IPS DF 6.9 (cell line): ENCODE results near the gene UBAP1.

Experiments
- DNase-seq: peaks from one replicate; pipeline ENCODE4 v3.0.0-alpha.2; 2013; ENCODE audit warnings: low read depth, low spot score
- H3K27ac ChIP-seq: one replicate; pipeline ENCODE4 v1.5.1; 2013; ENCODE audit warnings: low read length, control low read depth
- H3K27me3 ChIP-seq: 2 replicates; pipeline ENCODE4 v1.6.1; 2013; ENCODE audit warnings: mild to moderate bottlenecking, low read length; ENCODE audit not compliant: control insufficient read depth, insufficient read depth
- H3K36me3 ChIP-seq: 2 replicates; pipeline ENCODE4 v1.6.1; 2013; ENCODE audit warnings: low read length; ENCODE audit not compliant: control insufficient read depth, insufficient read depth
- H3K4me1 ChIP-seq: 2 replicates; pipeline ENCODE4 v1.6.1; 2013; ENCODE audit warnings: low read length; ENCODE audit not compliant: control insufficient read depth, insufficient read depth
- H3K4me3 ChIP-seq: 2 replicates; pipeline ENCODE4 v1.5.1; 2013; ENCODE audit warnings: mild to moderate bottlenecking, low read length
- H3K9me3 ChIP-seq: 2 replicates; pipeline ENCODE4 v1.6.1; 2013; ENCODE audit warnings: low read length, inconsistent platforms; ENCODE audit not compliant: control insufficient read depth, insufficient read depth
- WGBS: extraction: QIAGEN DNeasy Blood & Tissue Kit; methylation state at CpG from one replicate; pipeline ENCODE4 v1.1.7; 2013; ENCODE audit warnings: mixed read lengths, missing lambda C conversion rate; ENCODE audit not compliant: insufficient read length, insufficient coverage; 5-methylcytosine and 5-hydroxymethylcytosine counted together

The UBAP1 gene

GRCh38 chr9:34154057-34154456 is 24.8 kb upstream of the UBAP1 start:
- Histone ChIP-seq H3K27ac (no peak overlapping the region), H3K9me3 (no peaks in the 10 kb centered on the region), H3K4me1 (no peaks in the 10 kb centered on the region), H3K4me3 (no peak overlapping the region), H3K27me3 (no peaks in the 10 kb centered on the region), H3K36me3 (no peaks in the 10 kb centered on the region)
- no peak for DNase-seq
- WGBS: no CpG with 5 or more reads among the region's 1 CpG

DNA sequence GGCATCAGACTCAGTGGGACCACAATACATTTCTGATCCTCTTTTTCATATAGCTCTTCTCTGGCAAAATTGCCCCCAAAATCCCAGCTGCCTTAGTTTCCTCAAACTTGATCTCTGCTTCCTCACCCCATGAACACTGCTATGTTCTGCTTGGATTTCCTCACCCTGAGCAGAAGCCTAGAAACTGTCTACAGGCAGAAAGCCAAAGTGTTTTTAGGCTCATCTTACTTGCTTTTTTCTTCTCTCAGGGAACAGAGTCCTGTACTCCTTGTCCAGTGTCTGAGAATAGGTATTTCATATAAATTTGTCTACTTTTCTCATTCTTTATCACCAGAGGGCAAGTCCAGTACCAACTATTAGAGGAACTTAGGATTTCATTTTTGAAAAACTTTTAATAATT is 21.5 kb upstream of the UBAP1 start:
- Histone ChIP-seq H3K4me1 (no peaks in the 10 kb centered on the region), H3K36me3 (no peaks in the 10 kb centered on the region), H3K27ac (no peak overlapping the region), H3K27me3 (no peaks in the 10 kb centered on the region), H3K9me3 (no peaks in the 10 kb centered on the region), H3K4me3 (no peak overlapping the region)
- DNase-seq: no peak

- H3K9me3 ChIP-seq: no peaks in the 10 kb centered on the region
- DNase-seq: no peak
- H3K27ac ChIP-seq: no peak overlapping the region
- H3K4me3 ChIP-seq: no peak overlapping the region
- no CpG with 5 or more reads among the region's 2 CpGs for WGBS
- no peaks in the 10 kb centered on the region for H3K36me3 ChIP-seq
- no peaks in the 10 kb centered on the region for H3K4me1 ChIP-seq
- no peaks in the 10 kb centered on the region for H3K27me3 ChIP-seq
These were observed 20.9 kb upstream of the UBAP1 start for GRCh38 chr9:34157898-34158297.

DNA sequence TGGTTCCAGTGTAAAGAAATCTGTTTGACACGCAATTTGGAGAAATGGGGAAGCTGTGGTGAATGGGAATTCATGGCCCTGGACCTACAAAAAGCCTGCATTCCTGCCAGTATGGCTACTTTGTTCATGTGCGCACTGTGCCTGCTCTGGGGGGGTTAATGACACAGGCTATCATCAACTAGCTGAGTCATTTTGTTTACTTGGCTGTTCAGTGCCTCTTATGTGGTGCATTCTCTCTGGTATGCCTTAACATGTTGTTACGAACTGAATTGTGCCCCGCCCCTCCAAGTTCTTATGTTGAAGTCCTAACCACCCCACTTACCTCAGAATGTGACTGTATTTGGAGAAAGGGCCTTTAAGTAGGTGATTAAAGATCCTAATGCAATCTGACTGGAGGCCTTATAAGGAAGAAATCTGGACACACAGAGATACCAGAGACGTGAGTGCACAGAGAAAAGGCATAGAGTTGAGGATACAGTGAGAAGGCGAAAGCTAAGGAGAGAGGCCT is 20.4 kb upstream of the UBAP1 start:
- H3K27me3 ChIP-seq: no peaks in the 10 kb centered on the region
- H3K4me1 ChIP-seq: no peaks in the 10 kb centered on the region
- H3K36me3 ChIP-seq: no peaks in the 10 kb centered on the region
- no peak overlapping the region for H3K27ac ChIP-seq
- no CpG with 5 or more reads among the region's 6 CpGs for WGBS
- no peak overlapping the region for H3K4me3 ChIP-seq
- no peak for DNase-seq
- H3K9me3 ChIP-seq: no peaks in the 10 kb centered on the region

DNA sequence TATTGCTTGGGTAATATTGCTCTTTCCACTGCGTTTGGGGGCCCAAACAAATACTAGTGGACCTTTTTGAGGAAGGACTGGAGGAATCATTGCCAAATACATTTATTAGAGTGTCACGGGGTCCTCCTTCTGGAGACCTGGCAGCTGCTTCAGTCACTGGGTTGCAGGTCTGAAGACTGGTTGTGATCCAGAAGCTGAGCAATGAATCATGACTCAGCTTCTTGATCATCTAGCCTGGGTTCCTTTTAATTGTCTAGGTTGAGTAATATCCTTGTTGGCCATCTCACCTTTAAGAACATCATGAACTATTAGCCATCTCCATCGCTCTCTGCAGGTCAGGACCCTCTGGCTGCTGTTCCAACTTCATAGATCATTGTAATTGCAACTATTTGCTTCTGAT is 15.4 kb upstream of the UBAP1 start:
- no peak for DNase-seq
- Histone ChIP-seq H3K27ac (no peak overlapping the region), H3K4me3 (no peak overlapping the region), H3K27me3 (no peaks in the 10 kb centered on the region), H3K4me1 (no peaks in the 10 kb centered on the region), H3K36me3 (no peaks in the 10 kb centered on the region), H3K9me3 (no peaks in the 10 kb centered on the region)
- WGBS: no CpG with 5 or more reads among the region's 3 CpGs

DNA sequence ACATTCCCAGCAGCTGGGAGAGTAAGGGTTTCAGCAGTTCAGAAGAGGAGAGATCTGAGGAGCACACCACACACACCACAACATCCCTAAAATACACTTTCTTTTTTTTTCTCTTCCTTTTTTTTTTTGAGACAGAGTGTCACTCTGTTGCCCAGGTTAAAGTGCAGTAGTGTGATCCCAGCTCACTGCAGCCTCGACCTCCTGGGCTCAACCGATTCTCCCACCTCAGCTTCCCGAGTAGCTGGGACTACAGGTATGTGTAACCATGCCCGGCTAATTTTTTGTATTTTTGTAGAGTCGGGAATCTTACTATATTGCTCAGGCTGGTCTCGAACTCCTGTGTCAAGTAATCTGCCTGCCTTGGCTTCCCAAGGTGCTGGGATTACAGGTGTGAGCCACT is 9.7 kb upstream of the UBAP1 start:
- Histone ChIP-seq H3K27me3 (no peaks in the 10 kb centered on the region), H3K4me1 (no peaks in the 10 kb centered on the region), H3K4me3 (no peak overlapping the region), H3K9me3 (no peaks in the 10 kb centered on the region), H3K36me3 (no peaks in the 10 kb centered on the region), H3K27ac (no peak overlapping the region)
- DNase-seq: no peak
- WGBS: no CpG with 5 or more reads among the region's 6 CpGs

GRCh38 chr9:34170237-34170991 is 8.4 kb upstream of the UBAP1 start:
- H3K36me3 ChIP-seq: no peaks in the 10 kb centered on the region
- H3K4me1 ChIP-seq: no peaks in the 10 kb centered on the region
- DNase-seq: no peak
- H3K27ac ChIP-seq: no peak overlapping the region
- H3K4me3 ChIP-seq: no peak overlapping the region
- H3K9me3 ChIP-seq: no peaks in the 10 kb centered on the region
- no peaks in the 10 kb centered on the region for H3K27me3 ChIP-seq
- no CpG with 5 or more reads among the region's 1 CpG for WGBS

- Histone ChIP-seq H3K4me1 (no peaks in the 10 kb centered on the region), H3K27me3 (no peaks in the 10 kb centered on the region), H3K27ac (no peak overlapping the region), H3K4me3 (no peak overlapping the region), H3K36me3 (no peaks in the 10 kb centered on the region), H3K9me3 (no peaks in the 10 kb centered on the region)
- no peak for DNase-seq
- no CpG with 5 or more reads among the region's 15 CpGs for WGBS
These were observed 6.9 kb upstream of the UBAP1 start for GRCh38 chr9:34171753-34172535.

- H3K4me1 ChIP-seq: no peaks in the 10 kb centered on the region
- no peaks in the 10 kb centered on the region for H3K9me3 ChIP-seq
- no CpG with 5 or more reads among the region's 3 CpGs for WGBS
- no peak overlapping the region for H3K4me3 ChIP-seq
- no peak overlapping the region for H3K27ac ChIP-seq
- no peaks in the 10 kb centered on the region for H3K27me3 ChIP-seq
- no peak for DNase-seq
- H3K36me3 ChIP-seq: no peaks in the 10 kb centered on the region
These were observed 2.8 kb upstream of the UBAP1 start for GRCh38 chr9:34176089-34176488.

DNA sequence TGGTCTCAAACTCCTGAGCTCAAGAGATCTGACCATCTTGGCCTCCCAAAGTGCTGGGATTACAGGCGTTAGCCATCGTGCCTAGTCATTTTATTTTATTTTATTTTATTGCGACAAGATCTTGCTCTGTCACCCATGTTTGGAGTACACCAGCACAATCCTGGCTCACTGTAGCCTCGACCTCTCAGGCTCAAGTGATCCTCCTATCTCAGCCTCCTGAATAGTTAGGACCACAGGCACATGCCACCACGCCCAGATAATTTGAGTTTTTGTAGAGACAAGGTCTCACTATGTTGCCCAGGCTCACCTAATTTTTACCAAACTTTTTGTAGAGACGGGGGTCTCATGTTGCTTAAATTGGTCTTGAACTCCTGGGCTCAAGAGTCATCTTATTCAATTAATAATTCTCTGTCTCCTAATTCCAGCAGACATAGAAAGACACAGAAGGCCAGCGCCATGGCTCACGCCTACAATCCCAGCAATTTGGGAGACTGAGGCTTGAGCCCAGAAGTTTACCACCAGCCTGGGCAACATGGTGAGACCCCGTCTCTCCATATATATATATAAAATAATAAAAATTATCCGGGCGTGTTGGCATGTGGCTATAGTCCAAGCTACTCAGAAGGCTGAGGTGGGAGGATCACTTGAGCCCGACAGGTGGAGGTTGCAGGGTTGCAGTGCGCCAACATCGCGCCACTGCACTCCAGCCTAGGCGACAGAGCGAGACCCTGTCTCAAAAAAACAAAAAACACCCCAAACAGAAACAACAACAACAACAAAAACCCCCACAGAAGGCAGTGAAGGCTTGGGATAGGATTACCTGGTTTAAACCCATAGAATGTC is 1.0 kb upstream of the UBAP1 start:
- Histone ChIP-seq H3K27me3 (no peaks in the 10 kb centered on the region), H3K4me3 (peak overlapping the region; percentile 86; the same call in 1 of the 2 replicates), H3K9me3 (no peaks in the 10 kb centered on the region), H3K27ac (no peak overlapping the region), H3K4me1 (no peaks in the 10 kb centered on the region), H3K36me3 (no peaks in the 10 kb centered on the region)
- no CpG with 5 or more reads among the region's 17 CpGs for WGBS
- no peak for DNase-seq
